GM18907 (cell line): ENCODE measurements around the gene KCNT1.

ENCODE experiments used
- ATAC-seq: cut with Tn5 transposase; IDR thresholded peaks from one replicate; pipeline ENCODE4 v1.9.1; 2021; ENCODE audit warnings: mild to moderate bottlenecking, moderate library complexity; ENCODE audit not compliant: unreplicated experiment

KCNT1 gene

DNA sequence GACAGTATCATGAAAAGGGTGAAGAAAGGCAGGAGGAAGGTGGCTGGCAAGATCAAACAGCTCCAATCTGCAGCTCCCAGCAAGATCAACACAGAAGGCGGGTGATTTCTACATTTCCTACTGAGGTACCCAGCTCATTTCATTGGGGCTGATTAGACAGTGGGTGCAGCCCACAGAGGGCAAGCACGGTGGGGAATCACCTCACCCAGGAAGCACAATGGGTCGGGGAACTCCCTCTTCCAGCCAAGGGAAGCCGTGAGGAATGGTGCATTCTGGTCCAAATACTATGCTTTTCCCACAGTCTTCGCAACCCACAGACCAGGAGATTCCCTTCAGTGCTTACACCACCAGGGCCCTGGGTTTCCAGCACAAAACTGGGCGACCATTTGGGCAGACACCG is 138.6 kb downstream of the KCNT1 start:
- ATAC-seq: no peak
